Ishikawa (cell line): ENCODE measurements around the gene HK1.

ENCODE experiments used
- EP300 ChIP-seq: IDR thresholded peaks from 2 replicates; pipeline ENCODE4 v1.6.1; 2012; ENCODE audit warnings: borderline replicate concordance
- RAD21 ChIP-seq: IDR thresholded peaks from 2 replicates; pipeline ENCODE4 v1.6.1; 2012; ENCODE audit warnings: low read depth
- YY1 ChIP-seq: IDR thresholded peaks from 2 replicates; pipeline ENCODE4 v1.6.1; 2012; ENCODE audit warnings: low read depth
- TF ChIP-seq, protein P1 (sequence below): IDR thresholded peaks from 2 replicates; pipeline ENCODE4 v1.6.1; 2012

DNA sequence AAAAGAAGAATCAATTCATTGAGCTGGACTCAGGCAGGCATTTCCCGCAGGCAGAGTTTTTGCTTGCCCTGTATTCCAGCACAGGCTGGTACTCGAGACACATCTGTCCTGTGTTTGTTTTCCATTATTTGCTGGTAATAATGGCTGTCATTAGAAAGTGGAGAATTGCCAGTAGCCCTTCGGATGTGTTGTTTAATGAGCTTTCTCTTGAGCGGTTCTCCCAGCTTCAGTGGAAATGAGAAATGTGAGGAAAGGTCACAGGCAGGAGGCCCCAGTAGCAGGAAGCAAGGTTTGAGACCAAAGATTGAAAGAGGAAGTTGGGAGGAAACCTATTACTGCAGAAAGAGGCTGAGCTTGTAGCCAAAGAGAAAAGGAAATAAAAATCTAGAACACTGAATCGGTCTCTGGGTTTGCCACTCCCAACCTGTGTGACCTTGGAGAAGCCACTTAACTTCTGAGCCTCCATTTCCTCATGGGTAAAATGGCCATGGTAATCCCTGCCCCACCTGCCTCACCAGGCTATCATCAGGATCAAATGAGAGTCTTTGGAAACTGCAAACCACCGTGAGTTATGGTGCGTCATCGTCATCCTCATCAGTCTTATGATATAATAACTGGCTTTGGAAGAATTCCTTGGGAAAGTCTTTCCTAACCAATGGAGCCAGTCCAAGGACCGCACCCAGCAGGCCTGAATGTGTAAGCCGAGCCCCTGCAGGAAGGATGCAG, 70.7 kb downstream of the HK1 start:
- TF ChIP-seq YY1 (no peak), EP300 (no peak), RAD21 (no peak)
- TF ChIP-seq, protein P1, sequence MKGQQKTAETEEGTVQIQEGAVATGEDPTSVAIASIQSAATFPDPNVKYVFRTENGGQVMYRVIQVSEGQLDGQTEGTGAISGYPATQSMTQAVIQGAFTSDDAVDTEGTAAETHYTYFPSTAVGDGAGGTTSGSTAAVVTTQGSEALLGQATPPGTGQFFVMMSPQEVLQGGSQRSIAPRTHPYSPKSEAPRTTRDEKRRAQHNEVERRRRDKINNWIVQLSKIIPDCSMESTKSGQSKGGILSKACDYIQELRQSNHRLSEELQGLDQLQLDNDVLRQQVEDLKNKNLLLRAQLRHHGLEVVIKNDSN, result no peak
